NB4 (cell line): ENCODE measurements around the gene ZNF618.

ENCODE experiments used
- DNase-seq: peaks from one replicate; pipeline ENCODE4 v3.0.0; 2010; ENCODE audit warnings: low read depth
- H3K4me3 ChIP-seq: one replicate; pipeline ENCODE4 v1.5.1; 2011; ENCODE audit warnings: mild to moderate bottlenecking, low read depth, low read length, moderate library complexity
- CTCF ChIP-seq: IDR thresholded peaks from one replicate; pipeline ENCODE4 v1.5.1; 2012; ENCODE audit warnings: low read depth, low read length
- MAX ChIP-seq: IDR thresholded peaks from 2 replicates; pipeline ENCODE4 v1.6.1; 2011; ENCODE audit warnings: low read depth, low read length
- MYC ChIP-seq: IDR thresholded peaks from 2 replicates; pipeline ENCODE4 v1.6.1; 2011; ENCODE audit warnings: low read depth, low read length
- POLR2A ChIP-seq: IDR thresholded peaks from 2 replicates; pipeline ENCODE4 v1.6.1; 2011; ENCODE audit warnings: mild to moderate bottlenecking; ENCODE audit not compliant: insufficient read length; ENCODE audit errors: extremely low read depth

Gene ZNF618

GRCh38 chr9:113954591-113954990 lies 78.5 kb downstream of the ZNF618 start:
- no peak for DNase-seq
- TF ChIP-seq POLR2A (no peak), MYC (no peak)
- H3K4me3 ChIP-seq: no peak overlapping the region

GRCh38 chr9:113955076-113955752 lies 79.1 kb downstream of the ZNF618 start:
- no peak for TF ChIP-seq POLR2A
- no peak for TF ChIP-seq MAX
- no peak for TF ChIP-seq CTCF
- no peak for TF ChIP-seq MYC
- peak; percentile 53 for DNase-seq
- H3K4me3 ChIP-seq: no peak overlapping the region

- TF ChIP-seq POLR2A: no peak
- no peak for TF ChIP-seq MAX
- TF ChIP-seq MYC: no peak
- TF ChIP-seq CTCF: no peak
- DNase-seq: no peak
- no peak overlapping the region for H3K4me3 ChIP-seq
Observed at GRCh38 chr9:113956901-113957300, 80.8 kb downstream of the ZNF618 start.

- H3K4me3 ChIP-seq: no peak overlapping the region
- no peak for TF ChIP-seq CTCF
- TF ChIP-seq POLR2A: no peak
- TF ChIP-seq MYC: no peak
- no peak for TF ChIP-seq MAX
- DNase-seq: no peak
Observed at GRCh38 chr9:113957351-113957750, 81.2 kb downstream of the ZNF618 start.

GRCh38 chr9:113957821-113958341 lies 81.8 kb downstream of the ZNF618 start:
- no peak overlapping the region for H3K4me3 ChIP-seq
- no peak for DNase-seq
- TF ChIP-seq MYC (no peak), MAX (no peak), POLR2A (no peak), CTCF (no peak)

- DNase-seq: no peak
- no peak overlapping the region for H3K4me3 ChIP-seq
- TF ChIP-seq MAX (no peak), CTCF (no peak), MYC (no peak), POLR2A (no peak)
Observed at GRCh38 chr9:113958556-113958955, 82.4 kb downstream of the ZNF618 start.
